Nephron (organoid): ENCODE data around the gene SH3PXD2A.

ENCODE experiments used
- H3K27ac Mint-ChIP-seq, 3 experiments: 2 replicates each; pipeline ENCODE4 v1.8.0; 2020; ENCODE audit warnings: mixed read lengths in 3 of 3, mild to moderate bottlenecking in 2 of 3, moderate library complexity in 1 of 3
- H3K27me3 Mint-ChIP-seq: 2 replicates; pipeline ENCODE4 v1.8.0; 2021; ENCODE audit warnings: low read depth, mild to moderate bottlenecking, moderate library complexity, mixed read lengths
- H3K36me3 Mint-ChIP-seq: 2 replicates; pipeline ENCODE4 v1.8.0; 2020; ENCODE audit warnings: low read depth, mixed read lengths
- H3K4me1 Mint-ChIP-seq: 2 replicates; pipeline ENCODE4 v1.8.0; 2020; ENCODE audit warnings: mixed read lengths
- H3K4me3 Mint-ChIP-seq, 3 experiments: 2 replicates each; pipeline ENCODE4 v1.8.0; 2020; ENCODE audit warnings: mild to moderate bottlenecking in 3 of 3, mixed read lengths in 3 of 3, moderate library complexity in 2 of 3
- H3K9me3 Mint-ChIP-seq: 2 replicates; pipeline ENCODE4 v1.8.0; 2020; ENCODE audit warnings: mixed read lengths
- TF ChIP-seq, protein P1 (sequence below), 3 experiments: fragments of 200-600 bp; sonication (generic); IDR thresholded peaks; one replicate each; pipeline ENCODE4 v1.5.0; 2021; ENCODE audit warnings: antibody characterized with exemption in 3 of 3; ENCODE audit not compliant: unreplicated experiment in 3 of 3

SH3PXD2A gene

DNA sequence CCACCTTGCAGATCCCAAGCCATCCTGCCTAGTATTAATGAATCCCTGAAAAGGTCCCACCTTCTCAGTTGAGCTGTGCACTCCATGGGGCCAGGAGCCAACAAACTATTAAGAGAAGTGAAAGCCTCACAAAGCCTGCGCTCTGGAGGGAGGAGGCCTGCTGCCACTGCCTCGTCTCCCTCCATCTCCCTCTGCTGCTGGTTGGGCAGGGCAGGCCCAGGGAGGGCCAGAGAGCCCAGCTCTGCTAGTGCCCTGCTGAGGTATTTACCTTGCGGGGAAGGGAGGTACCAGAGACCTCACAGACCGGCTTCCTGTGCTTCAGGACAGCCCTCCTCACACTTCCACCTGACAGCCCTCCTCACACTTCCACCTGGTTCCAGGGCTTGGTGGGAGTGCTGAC is 171.5 kb downstream of the SH3PXD2A start:
- Mint-ChIP-seq H3K36me3 (no peaks in the 10 kb centered on the region), H3K4me1 (peaks cover 27% of the 10 kb centered on the region), H3K4me3 (no peak overlapping the region), H3K27me3 (no peaks in the 10 kb centered on the region), H3K9me3 (no peaks in the 10 kb centered on the region), H3K27ac (peak overlapping the region; percentile 14 to 43 (median 30))
- TF ChIP-seq, protein P1, sequence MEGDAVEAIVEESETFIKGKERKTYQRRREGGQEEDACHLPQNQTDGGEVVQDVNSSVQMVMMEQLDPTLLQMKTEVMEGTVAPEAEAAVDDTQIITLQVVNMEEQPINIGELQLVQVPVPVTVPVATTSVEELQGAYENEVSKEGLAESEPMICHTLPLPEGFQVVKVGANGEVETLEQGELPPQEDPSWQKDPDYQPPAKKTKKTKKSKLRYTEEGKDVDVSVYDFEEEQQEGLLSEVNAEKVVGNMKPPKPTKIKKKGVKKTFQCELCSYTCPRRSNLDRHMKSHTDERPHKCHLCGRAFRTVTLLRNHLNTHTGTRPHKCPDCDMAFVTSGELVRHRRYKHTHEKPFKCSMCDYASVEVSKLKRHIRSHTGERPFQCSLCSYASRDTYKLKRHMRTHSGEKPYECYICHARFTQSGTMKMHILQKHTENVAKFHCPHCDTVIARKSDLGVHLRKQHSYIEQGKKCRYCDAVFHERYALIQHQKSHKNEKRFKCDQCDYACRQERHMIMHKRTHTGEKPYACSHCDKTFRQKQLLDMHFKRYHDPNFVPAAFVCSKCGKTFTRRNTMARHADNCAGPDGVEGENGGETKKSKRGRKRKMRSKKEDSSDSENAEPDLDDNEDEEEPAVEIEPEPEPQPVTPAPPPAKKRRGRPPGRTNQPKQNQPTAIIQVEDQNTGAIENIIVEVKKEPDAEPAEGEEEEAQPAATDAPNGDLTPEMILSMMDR (IDR thresholded peaks at IDR 0.05; ENCODE audit: unreplicated experiment in 3 of 3) = no peak

DNA sequence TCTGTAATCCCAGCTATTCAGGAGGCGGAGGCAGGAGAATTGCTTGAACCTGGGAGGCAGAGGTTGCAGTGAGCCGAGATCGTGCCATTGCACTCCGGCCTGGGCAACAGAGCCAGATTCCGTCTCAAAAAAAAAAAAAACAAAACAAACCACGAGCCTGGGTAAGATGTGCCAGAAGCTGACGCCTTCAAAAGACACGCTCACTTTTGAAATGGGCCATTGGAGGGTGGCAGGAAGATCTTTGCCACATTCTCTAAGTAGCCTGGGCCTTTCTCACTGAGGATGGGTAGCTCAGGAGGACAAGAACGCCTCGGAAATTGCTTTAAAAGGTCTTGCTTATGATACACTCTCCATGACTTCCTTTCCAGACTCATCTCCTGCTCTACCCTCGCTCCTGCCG is 172.7 kb downstream of the SH3PXD2A start:
- H3K4me1 Mint-ChIP-seq = peaks cover 29% of the 10 kb centered on the region
- H3K36me3 Mint-ChIP-seq = no peaks in the 10 kb centered on the region
- H3K27me3 Mint-ChIP-seq = no peaks in the 10 kb centered on the region
- no peak overlapping the region for H3K27ac Mint-ChIP-seq
- TF ChIP-seq, protein P1 (IDR thresholded peaks at IDR 0.05; ENCODE audit: unreplicated experiment in 3 of 3) = no peak
- no peaks in the 10 kb centered on the region for H3K9me3 Mint-ChIP-seq
- no peak overlapping the region for H3K4me3 Mint-ChIP-seq

DNA sequence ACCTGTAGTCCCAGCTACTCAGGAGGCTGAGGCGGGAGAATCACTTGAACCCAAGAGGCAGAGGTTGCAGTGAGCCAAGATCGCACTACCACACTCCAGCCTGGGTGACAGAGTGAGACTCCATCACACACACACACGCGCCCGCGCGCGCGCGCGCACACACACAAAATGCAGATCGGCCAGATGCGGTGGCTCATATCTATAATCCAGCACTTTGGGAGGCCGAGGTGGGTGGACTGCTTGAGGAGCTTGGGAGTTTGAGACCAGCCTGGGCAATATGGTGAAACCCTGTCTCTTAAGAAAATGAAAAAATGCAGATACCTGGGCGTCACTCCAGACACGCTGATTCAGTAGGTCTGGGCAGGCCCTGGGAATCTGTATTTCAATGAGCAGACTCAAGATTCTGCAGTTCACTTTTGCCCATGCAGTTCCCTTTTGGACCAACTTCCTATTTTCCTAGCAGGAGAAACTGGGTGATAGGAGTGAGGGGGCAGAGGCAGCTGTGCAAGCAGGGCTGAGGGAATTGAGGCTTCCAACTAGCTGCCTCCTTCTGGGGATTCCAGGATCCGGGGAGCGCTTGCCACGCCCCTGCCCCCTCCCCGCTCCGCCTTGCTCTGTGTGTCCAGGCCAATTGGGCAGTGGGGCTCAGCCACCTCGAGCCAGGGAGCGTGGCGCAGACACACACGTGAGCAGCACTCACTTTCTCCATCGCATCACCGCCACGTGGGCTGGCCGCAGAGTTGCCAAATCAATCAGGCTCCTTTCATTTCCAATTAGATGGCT is 173.6 kb downstream of the SH3PXD2A start:
- Mint-ChIP-seq H3K27me3 (no peaks in the 10 kb centered on the region), H3K4me1 (peaks cover 31% of the 10 kb centered on the region), H3K9me3 (no peaks in the 10 kb centered on the region), H3K27ac (no peak overlapping the region), H3K36me3 (no peaks in the 10 kb centered on the region), H3K4me3 (no peak overlapping the region)
- TF ChIP-seq, protein P1 (IDR thresholded peaks at IDR 0.05; ENCODE audit: unreplicated experiment in 3 of 3) = no peak

DNA sequence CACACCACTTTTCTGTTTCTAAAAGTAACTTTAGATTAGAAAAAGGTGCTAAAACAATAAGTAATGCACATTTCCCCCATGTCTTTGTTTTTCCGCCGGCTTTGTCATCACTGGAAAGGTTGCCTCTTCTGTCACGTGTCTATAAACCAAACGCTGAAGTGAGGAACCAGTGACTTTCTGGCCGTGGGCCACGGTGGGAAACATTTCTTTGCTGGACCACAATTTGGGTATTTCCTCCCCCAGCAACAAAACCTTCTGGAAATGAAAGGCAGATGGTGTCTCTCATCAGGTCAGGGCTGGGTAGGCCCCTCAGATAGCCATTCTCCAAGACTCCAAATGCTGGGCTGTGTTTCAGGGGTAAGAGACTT is 174.5 kb downstream of the SH3PXD2A start:
- H3K36me3 Mint-ChIP-seq = no peaks in the 10 kb centered on the region
- H3K27ac Mint-ChIP-seq = peak overlapping the region in 1 of 3 experiments; percentile 61
- H3K4me1 Mint-ChIP-seq = peaks cover 33% of the 10 kb centered on the region
- no peaks in the 10 kb centered on the region for H3K27me3 Mint-ChIP-seq
- TF ChIP-seq, protein P1 (IDR thresholded peaks at IDR 0.05; ENCODE audit: unreplicated experiment in 3 of 3) = no peak
- no peaks in the 10 kb centered on the region for H3K9me3 Mint-ChIP-seq
- H3K4me3 Mint-ChIP-seq = no peak overlapping the region

DNA sequence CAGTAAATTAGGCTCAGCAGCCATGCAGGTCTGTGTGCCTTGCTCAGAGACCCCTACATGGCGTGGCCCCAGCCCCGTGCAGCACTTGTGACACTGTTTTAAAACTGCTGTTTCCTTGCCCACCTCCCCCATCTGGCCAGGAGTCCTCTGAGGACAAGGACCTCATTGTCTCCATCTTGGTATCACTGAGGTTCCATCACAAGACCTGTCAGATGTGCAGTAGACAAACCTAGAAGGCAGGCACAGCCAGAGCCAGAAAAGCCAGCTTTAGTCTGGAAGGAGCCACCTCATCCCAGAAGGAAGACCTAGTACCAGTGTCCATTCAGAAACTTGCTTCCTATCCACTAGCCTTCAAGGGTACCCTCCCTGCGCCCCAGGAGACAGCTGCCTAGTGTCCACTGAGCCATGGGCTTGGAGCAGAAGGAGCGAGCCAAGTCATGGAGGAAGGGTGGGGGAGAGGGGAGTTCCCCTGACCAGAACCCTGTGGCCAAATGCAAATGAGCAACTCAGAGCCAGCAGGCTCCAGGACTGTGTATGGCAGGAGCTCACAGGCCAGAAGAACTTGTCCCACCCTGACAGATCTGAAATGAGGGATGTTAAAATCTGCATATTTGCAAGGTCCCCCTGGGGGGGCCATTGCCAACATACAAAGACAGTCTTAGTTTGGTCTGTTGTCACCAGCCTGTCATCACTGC is 176.1 kb downstream of the SH3PXD2A start:
- Mint-ChIP-seq H3K36me3 (no peaks in the 10 kb centered on the region), H3K27ac (peak overlapping the region in 1 of 3 experiments; percentile 99), H3K27me3 (no peaks in the 10 kb centered on the region), H3K9me3 (no peaks in the 10 kb centered on the region), H3K4me1 (peaks cover 42% of the 10 kb centered on the region), H3K4me3 (no peak overlapping the region)
- TF ChIP-seq, protein P1 (IDR thresholded peaks at IDR 0.05; ENCODE audit: unreplicated experiment in 3 of 3) = no peak
